H9 (cell line): Measurements from ENCODE around the gene RIMBP2. TPM values are rescaled to one million over a fixed set of nuclear protein-coding genes. Genes with fewer than 3 reads are reported as not detected.

Experiments used
- DNase-seq: peaks from one replicate; pipeline ENCODE4 v3.0.0-alpha.2; 2017
- H2AFZ ChIP-seq: one replicate; pipeline ENCODE4 v1.6.1; 2013; ENCODE audit warnings: mild to moderate bottlenecking, low read length, control low read depth, moderate library complexity
- H2AK5ac ChIP-seq: 2 replicates; pipeline ENCODE4 v1.6.1; 2013; ENCODE audit warnings: low read length, control low read depth, mixed read lengths; ENCODE audit not compliant: insufficient read length
- H2BK120ac ChIP-seq: one replicate; pipeline ENCODE4 v1.6.1; 2013; ENCODE audit warnings: low read depth, mild to moderate bottlenecking, low read length, control low read depth, inconsistent platforms; ENCODE audit not compliant: poor library complexity, severe bottlenecking
- H2BK12ac ChIP-seq: 2 replicates; pipeline ENCODE4 v1.6.1; 2013; ENCODE audit warnings: low read length, control low read depth, mixed read lengths, low read depth; ENCODE audit not compliant: insufficient read length
- H2BK15ac ChIP-seq: 2 replicates; pipeline ENCODE4 v1.6.1; 2013; ENCODE audit warnings: low read depth, low read length, control low read depth
- H2BK20ac ChIP-seq: one replicate; pipeline ENCODE4 v1.6.1; 2013; ENCODE audit warnings: low read depth, mild to moderate bottlenecking, low read length, control low read depth, inconsistent platforms; ENCODE audit not compliant: poor library complexity, severe bottlenecking
- H2BK5ac ChIP-seq: 2 replicates; pipeline ENCODE4 v1.6.1; 2013; ENCODE audit warnings: low read length, control low read depth, mixed read lengths; ENCODE audit not compliant: insufficient read length
- H3K14ac ChIP-seq: 2 replicates; pipeline ENCODE4 v1.6.1; 2013; ENCODE audit warnings: low read length, control low read depth; ENCODE audit not compliant: insufficient read depth
- H3K18ac ChIP-seq: 2 replicates; pipeline ENCODE4 v1.6.1; 2013; ENCODE audit warnings: low read depth, mild to moderate bottlenecking, mixed read lengths, low read length, control low read depth; ENCODE audit not compliant: insufficient read length
- H3K23ac ChIP-seq: 2 replicates; pipeline ENCODE4 v1.6.1; 2013; ENCODE audit warnings: low read length, control low read depth, mixed read lengths, low read depth; ENCODE audit not compliant: insufficient read length
- H3K23me2 ChIP-seq: 2 replicates; pipeline ENCODE4 v1.6.1; 2013; ENCODE audit warnings: low read depth, mild to moderate bottlenecking, mixed read lengths, low read length, control low read depth; ENCODE audit not compliant: insufficient read length, poor library complexity, severe bottlenecking
- H3K27ac ChIP-seq: 2 replicates; pipeline ENCODE4 v1.5.1; 2013; ENCODE audit warnings: low read length, control low read depth, mixed read lengths, low read depth; ENCODE audit not compliant: insufficient read length
- H3K27me3 ChIP-seq: 2 replicates; pipeline ENCODE4 v1.6.1; 2013; ENCODE audit warnings: low read length, control low read depth, inconsistent platforms; ENCODE audit not compliant: insufficient read depth
- H3K4ac ChIP-seq: 2 replicates; pipeline ENCODE4 v1.6.1; 2013; ENCODE audit warnings: low read depth, mild to moderate bottlenecking, control low read depth, inconsistent platforms, low read length, moderate library complexity
- H3K4me1 ChIP-seq: 2 replicates; pipeline ENCODE4 v1.6.1; 2013; ENCODE audit warnings: low read length, control low read depth, inconsistent platforms; ENCODE audit not compliant: insufficient read depth
- H3K4me2 ChIP-seq: 2 replicates; pipeline ENCODE4 v1.6.1; 2013; ENCODE audit warnings: low read length, control low read depth, mixed read lengths; ENCODE audit not compliant: insufficient read length, insufficient read depth
- H3K56ac ChIP-seq: 2 replicates; pipeline ENCODE4 v1.6.1; 2013; ENCODE audit warnings: low read depth, mild to moderate bottlenecking, mixed read lengths, low read length, control low read depth; ENCODE audit not compliant: insufficient read length
- H3K79me1 ChIP-seq: 2 replicates; pipeline ENCODE4 v1.6.1; 2013; ENCODE audit warnings: low read depth, mild to moderate bottlenecking, moderate library complexity, low read length, control low read depth, inconsistent platforms; ENCODE audit not compliant: insufficient read depth, poor library complexity, severe bottlenecking
- H3K79me2 ChIP-seq: 2 replicates; pipeline ENCODE4 v1.6.1; 2013; ENCODE audit warnings: low read length, control low read depth, inconsistent platforms; ENCODE audit not compliant: insufficient read depth
- H3K9ac ChIP-seq: 2 replicates; pipeline ENCODE4 v1.6.1; 2013; ENCODE audit warnings: low read length, control low read depth, mixed read lengths; ENCODE audit not compliant: insufficient read length; ENCODE audit errors: extremely low read depth
- H3K9me3 ChIP-seq: one replicate; pipeline ENCODE4 v1.6.1; 2013; ENCODE audit warnings: low read depth, low read length, inconsistent platforms; ENCODE audit not compliant: control insufficient read depth
- H3T11ph ChIP-seq: one replicate; pipeline ENCODE4 v1.6.1; 2013; ENCODE audit warnings: mild to moderate bottlenecking, low read length, control low read depth, inconsistent platforms
- H4K20me1 ChIP-seq: one replicate; pipeline ENCODE4 v1.6.1; 2013; ENCODE audit not compliant: control insufficient read depth, insufficient read length, insufficient read depth
- H4K5ac ChIP-seq: 2 replicates; pipeline ENCODE4 v1.6.1; 2013; ENCODE audit warnings: low read depth, mild to moderate bottlenecking, mixed read lengths, low read length, control low read depth; ENCODE audit not compliant: insufficient read length
- H4K8ac ChIP-seq: replicated peaks from 2 replicates; pipeline ENCODE4 v1.6.1; 2013; ENCODE audit warnings: low read length, control low read depth, mixed read lengths, low read depth; ENCODE audit not compliant: insufficient read length
- H4K91ac ChIP-seq: 2 replicates; pipeline ENCODE4 v1.6.1; 2013; ENCODE audit warnings: low read depth, mild to moderate bottlenecking, moderate library complexity, mixed read lengths, low read length, control low read depth; ENCODE audit not compliant: insufficient read length
- H3K27ac Mint-ChIP-seq, 3 experiments: 2 replicates in 2 of 3; 3 replicates in 1 of 3; pipeline ENCODE4 v1.8.0; 2020 to 2021; ENCODE audit warnings: mixed read lengths in 3 of 3, mild to moderate bottlenecking in 1 of 3, moderate library complexity in 1 of 3
- H3K27me3 Mint-ChIP-seq: 2 replicates; pipeline ENCODE4 v1.8.0; 2021; ENCODE audit warnings: low read depth, mild to moderate bottlenecking, moderate library complexity, mixed read lengths
- H3K36me3 Mint-ChIP-seq, 3 experiments: 2 replicates in 2 of 3; 3 replicates in 1 of 3; pipeline ENCODE4 v1.8.0; 2020 to 2021; ENCODE audit warnings: low read depth in 3 of 3, mixed read lengths in 3 of 3; ENCODE audit not compliant: insufficient read depth in 1 of 3
- H3K4me1 Mint-ChIP-seq, 2 experiments: 2 replicates each; pipeline ENCODE4 v1.8.0; 2020; ENCODE audit warnings: mixed read lengths in 2 of 2
- H3K4me3 Mint-ChIP-seq, 2 experiments: 2 replicates in 1 of 2; 3 replicates in 1 of 2; pipeline ENCODE4 v1.8.0; 2020 to 2021; ENCODE audit warnings: mild to moderate bottlenecking in 2 of 2, mixed read lengths in 2 of 2, moderate library complexity in 1 of 2
- H3K9me3 Mint-ChIP-seq, 2 experiments: 2 replicates in 1 of 2; 3 replicates in 1 of 2; pipeline ENCODE4 v1.8.0; 2020; ENCODE audit warnings: mild to moderate bottlenecking in 2 of 2, mixed read lengths in 2 of 2, moderate library complexity in 1 of 2
- WGBS: extraction: QIAGEN DNeasy Blood & Tissue Kit; methylation state at CpG from one replicate; pipeline ENCODE4 v1.1.7; 2013; ENCODE audit warnings: missing lambda C conversion rate, low lambda C conversion rate, mixed read lengths; ENCODE audit not compliant: insufficient read length; ENCODE audit errors: extremely low coverage; 5-methylcytosine and 5-hydroxymethylcytosine counted together
- total RNA-seq: library from RNA; stranded (reverse); gene quantifications from 2 replicates; pipeline ENCODE4 v1.2.1, GENCODE V29; 2021
- TF ChIP-seq, protein P1 (sequence below): fragments of 200-600 bp; sonication (generic); conservative IDR thresholded peaks from 3 replicates; pipeline ENCODE4 v1.8.0; 2021; ENCODE audit warnings: antibody characterized with exemption, mild to moderate bottlenecking

RIMBP2 gene
- total RNA-seq, 1 experiment from 2014 or later: 0.70 TPM

GRCh38 chr12:130470969-130471368 is 245.1 kb downstream of the RIMBP2 start:
- H3K14ac ChIP-seq: no peak overlapping the region
- no peak overlapping the region for H4K5ac ChIP-seq
- H3K18ac ChIP-seq: no peak overlapping the region
- H3K9ac ChIP-seq: no peak overlapping the region
- no peak overlapping the region for H2AFZ ChIP-seq
- H3T11ph ChIP-seq: no peak overlapping the region
- H3K9me3 ChIP-seq: no peaks in the 10 kb centered on the region
- H2BK12ac ChIP-seq: no peak overlapping the region
- no peaks in the 10 kb centered on the region for H4K20me1 ChIP-seq
- no peak overlapping the region for H4K91ac ChIP-seq
- Mint-ChIP-seq H3K27ac (no peak overlapping the region), H3K4me3 (no peak overlapping the region), H3K36me3 (peaks cover 0 to 9% (median 3%) of the 10 kb centered on the region in 3 experiments; a peak in 5 of 7 replicates), H3K4me1 (peaks cover 15 to 16% of the 10 kb centered on the region in 2 experiments), H3K9me3 (peaks cover 5 to 10% of the 10 kb centered on the region in 2 experiments; a peak in 4 of 5 replicates), H3K27me3 (peaks cover 16% of the 10 kb centered on the region)
- H3K56ac ChIP-seq: no peak overlapping the region
- H3K79me1 ChIP-seq: no peaks in the 10 kb centered on the region
- no peak overlapping the region for H3K4ac ChIP-seq
- no CpG with 5 or more reads among the region's 6 CpGs for WGBS
- no peaks in the 10 kb centered on the region for H3K79me2 ChIP-seq
- H2BK120ac ChIP-seq: no peak overlapping the region
- TF ChIP-seq, protein P1, sequence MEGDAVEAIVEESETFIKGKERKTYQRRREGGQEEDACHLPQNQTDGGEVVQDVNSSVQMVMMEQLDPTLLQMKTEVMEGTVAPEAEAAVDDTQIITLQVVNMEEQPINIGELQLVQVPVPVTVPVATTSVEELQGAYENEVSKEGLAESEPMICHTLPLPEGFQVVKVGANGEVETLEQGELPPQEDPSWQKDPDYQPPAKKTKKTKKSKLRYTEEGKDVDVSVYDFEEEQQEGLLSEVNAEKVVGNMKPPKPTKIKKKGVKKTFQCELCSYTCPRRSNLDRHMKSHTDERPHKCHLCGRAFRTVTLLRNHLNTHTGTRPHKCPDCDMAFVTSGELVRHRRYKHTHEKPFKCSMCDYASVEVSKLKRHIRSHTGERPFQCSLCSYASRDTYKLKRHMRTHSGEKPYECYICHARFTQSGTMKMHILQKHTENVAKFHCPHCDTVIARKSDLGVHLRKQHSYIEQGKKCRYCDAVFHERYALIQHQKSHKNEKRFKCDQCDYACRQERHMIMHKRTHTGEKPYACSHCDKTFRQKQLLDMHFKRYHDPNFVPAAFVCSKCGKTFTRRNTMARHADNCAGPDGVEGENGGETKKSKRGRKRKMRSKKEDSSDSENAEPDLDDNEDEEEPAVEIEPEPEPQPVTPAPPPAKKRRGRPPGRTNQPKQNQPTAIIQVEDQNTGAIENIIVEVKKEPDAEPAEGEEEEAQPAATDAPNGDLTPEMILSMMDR: no peak
- no peak overlapping the region for H2AK5ac ChIP-seq
- H3K23ac ChIP-seq: no peak overlapping the region
- H2BK15ac ChIP-seq: no peak overlapping the region
- H3K4me1 ChIP-seq: no peaks in the 10 kb centered on the region; the same call in 1 of the 2 replicates
- H3K4me2 ChIP-seq: no peak overlapping the region
- no peak overlapping the region for H2BK20ac ChIP-seq
- H2BK5ac ChIP-seq: no peak overlapping the region
- H4K8ac ChIP-seq: no peak overlapping the region
- DNase-seq: no peak
- H3K23me2 ChIP-seq: no peaks in the 10 kb centered on the region
- H3K27me3 ChIP-seq: no peaks in the 10 kb centered on the region
- no peak overlapping the region for H3K27ac ChIP-seq
